Measurements from ENCODE around the gene SLC22A14.
"Not testable (repeated sequence)": the region's sequence is repeated elsewhere in the genome, so short reads cannot be mapped to it uniquely, and the experiment has no call there.

GRCh38 chr3:38297053-38297452 is 15.0 kb downstream of the SLC22A14 start:
- not testable (repeated sequence) for TF ChIP-seq CTCF, EZH2, EZH2phosphoT487 (IDR thresholded peaks at IDR 0.05)
